ENCODE results near the gene EIF1B. TPM values are rescaled to one million over a fixed set of nuclear protein-coding genes. Genes with fewer than 3 reads are reported as not detected.

EIF1B gene
- total and polyA plus RNA-seq, 4 donors: 43.4 to 84.6 (median 50.8) TPM

DNA sequence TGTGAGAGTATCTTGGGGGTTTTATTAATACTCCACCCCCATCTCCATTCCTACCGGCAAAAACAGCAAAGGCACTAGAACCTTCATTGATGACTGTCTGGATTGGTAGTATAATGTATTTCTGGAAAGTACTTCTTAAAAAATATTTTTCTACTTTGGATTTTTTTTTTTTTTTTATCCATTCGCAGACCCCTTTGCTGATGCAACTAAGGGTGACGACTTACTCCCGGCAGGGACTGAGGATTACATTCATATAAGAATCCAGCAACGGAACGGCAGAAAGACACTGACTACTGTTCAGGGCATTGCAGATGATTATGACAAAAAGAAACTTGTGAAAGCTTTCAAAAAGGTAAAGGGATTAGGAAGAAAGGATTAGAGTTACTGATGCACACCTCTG, 1.2 kb downstream of the EIF1B start:
- peak overlapping the region; percentile 71 for H3K9ac ChIP-seq (ENCODE audit: insufficient read depth in 1 of 2, low read length in 2 of 2)
- peak overlapping the region; percentile 36 for H3K4me3 ChIP-seq
- peaks cover 4 to 34% (median 14%) of the 10 kb centered on the region in 4 donors for H3K36me3 ChIP-seq (ENCODE audit: control insufficient read depth in 4 of 4, insufficient read depth in 4 of 4, low read length in 4 of 4)
- TF ChIP-seq, protein P1, sequence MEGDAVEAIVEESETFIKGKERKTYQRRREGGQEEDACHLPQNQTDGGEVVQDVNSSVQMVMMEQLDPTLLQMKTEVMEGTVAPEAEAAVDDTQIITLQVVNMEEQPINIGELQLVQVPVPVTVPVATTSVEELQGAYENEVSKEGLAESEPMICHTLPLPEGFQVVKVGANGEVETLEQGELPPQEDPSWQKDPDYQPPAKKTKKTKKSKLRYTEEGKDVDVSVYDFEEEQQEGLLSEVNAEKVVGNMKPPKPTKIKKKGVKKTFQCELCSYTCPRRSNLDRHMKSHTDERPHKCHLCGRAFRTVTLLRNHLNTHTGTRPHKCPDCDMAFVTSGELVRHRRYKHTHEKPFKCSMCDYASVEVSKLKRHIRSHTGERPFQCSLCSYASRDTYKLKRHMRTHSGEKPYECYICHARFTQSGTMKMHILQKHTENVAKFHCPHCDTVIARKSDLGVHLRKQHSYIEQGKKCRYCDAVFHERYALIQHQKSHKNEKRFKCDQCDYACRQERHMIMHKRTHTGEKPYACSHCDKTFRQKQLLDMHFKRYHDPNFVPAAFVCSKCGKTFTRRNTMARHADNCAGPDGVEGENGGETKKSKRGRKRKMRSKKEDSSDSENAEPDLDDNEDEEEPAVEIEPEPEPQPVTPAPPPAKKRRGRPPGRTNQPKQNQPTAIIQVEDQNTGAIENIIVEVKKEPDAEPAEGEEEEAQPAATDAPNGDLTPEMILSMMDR (IDR thresholded peaks at IDR 0.05; ENCODE audit: control extremely low read depth, extremely low read depth): no peak
- ATAC-seq (ENCODE audit: insufficient read depth, low FRiP score): no peak
- peaks cover 3 to 26% (median 6%) of the 10 kb centered on the region in 5 donors for H3K4me1 ChIP-seq (ENCODE audit: control insufficient read depth in 5 of 5, insufficient read depth in 5 of 5, low read length in 5 of 5)
- no peaks in the 10 kb centered on the region for H3K9me3 ChIP-seq (ENCODE audit: control insufficient read depth in 4 of 4, insufficient read depth in 3 of 4, low read length in 3 of 4)
- 13 to 17% methylated on average over 6 of the region's 6 CpGs for WGBS, 2 donors
- no peaks in the 10 kb centered on the region for H3K27me3 ChIP-seq (ENCODE audit: control insufficient read depth in 3 of 3, insufficient read depth in 3 of 3, low read length in 2 of 3)
- peak overlapping the region in 1 of 2 donors; percentile 99 for H3K27ac ChIP-seq (ENCODE audit: low read depth in 1 of 2, low read length in 1 of 2)
- DNase-seq: peak; percentile 24 to 64 (median 50)

DNA sequence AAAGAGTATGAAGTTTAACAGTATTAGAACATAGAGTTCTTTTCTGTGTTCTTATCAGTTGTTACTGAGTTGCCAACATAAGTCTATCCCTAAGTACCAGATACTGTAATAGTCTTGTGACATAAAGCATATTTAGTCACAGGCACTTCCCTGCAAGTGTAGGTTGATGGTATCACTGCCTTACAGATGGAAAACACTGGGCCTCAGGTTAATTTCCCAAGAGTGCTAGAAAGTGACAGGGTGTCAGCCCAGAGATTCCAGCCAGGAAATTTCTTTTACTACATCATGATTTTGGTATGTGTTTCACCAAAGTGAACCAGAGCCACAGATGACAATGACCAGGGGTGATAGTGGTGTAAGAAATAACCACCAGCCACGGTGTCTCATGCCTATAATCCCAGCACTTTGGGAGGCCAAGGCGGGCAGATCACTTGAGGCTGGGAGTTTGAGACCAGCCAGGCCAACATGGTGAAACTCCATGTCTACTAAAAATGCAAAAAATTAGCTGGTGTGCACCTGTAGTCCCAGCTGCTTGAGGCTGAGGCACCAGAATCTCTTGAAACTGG, 3.2 kb downstream of the EIF1B start:
- peaks cover 4 to 34% (median 14%) of the 10 kb centered on the region in 4 donors for H3K36me3 ChIP-seq (ENCODE audit: control insufficient read depth in 4 of 4, insufficient read depth in 4 of 4, low read length in 4 of 4)
- peaks cover 3 to 26% (median 6%) of the 10 kb centered on the region in 5 donors for H3K4me1 ChIP-seq (ENCODE audit: control insufficient read depth in 5 of 5, insufficient read depth in 5 of 5, low read length in 5 of 5)
- 86 to 91% methylated on average over 2 of the region's 2 CpGs for WGBS, 2 donors

DNA sequence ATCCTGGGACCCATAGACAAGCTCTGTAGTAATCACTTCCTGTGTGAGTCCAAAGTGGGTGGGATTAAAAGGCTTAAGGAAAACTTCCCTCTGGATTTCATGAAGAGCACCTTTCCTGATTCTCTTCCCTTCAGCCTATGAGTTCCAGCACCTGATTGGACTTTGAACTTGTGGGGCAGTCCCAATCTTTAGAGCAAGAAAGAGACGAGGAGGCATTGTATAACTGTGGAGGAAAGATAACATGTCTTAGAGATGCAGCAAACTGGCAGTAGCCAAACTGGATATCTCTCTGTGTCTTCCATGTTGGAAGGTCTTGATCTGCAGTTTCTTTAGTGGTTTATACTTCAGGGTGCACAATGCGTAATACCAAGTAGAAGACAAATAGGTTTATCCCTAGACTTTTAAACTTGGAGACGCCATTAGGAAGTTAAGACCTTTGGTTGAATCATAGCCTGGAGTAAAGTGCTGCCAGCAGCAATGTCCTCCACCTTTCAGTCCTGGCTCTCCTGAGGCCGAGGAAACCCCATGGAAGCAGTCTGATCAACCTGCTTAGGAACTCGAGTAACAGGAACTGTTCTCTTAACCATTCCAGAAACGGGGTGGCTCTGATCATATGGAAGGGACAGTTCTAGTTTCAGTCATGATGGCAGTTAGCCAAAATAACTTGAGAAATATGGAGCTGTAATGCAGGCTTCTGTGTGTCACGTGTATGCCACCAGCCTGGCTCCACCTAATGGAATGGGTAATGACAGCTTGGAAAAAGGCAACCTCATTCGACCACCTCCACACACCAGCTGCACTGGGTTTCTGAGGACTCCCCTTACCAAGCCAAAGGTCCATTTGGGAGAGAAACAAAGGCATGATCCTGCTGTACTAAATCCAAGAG, 4.7 kb downstream of the EIF1B start:
- WGBS, 2 donors: 58 to 61% methylated on average over 8 of the region's 8 CpGs
- Histone ChIP-seq H3K4me3 (no peak overlapping the region), H3K9me3 (ENCODE audit: control insufficient read depth in 4 of 4, insufficient read depth in 3 of 4, low read length in 3 of 4) (no peaks in the 10 kb centered on the region), H3K27ac (ENCODE audit: low read depth in 1 of 2, low read length in 1 of 2) (peak overlapping the region; percentile 52 to 72), H3K4me1 (ENCODE audit: control insufficient read depth in 5 of 5, insufficient read depth in 5 of 5, low read length in 5 of 5) (peaks cover 0 to 22% (median 6%) of the 10 kb centered on the region in 5 donors), H3K9ac (ENCODE audit: insufficient read depth in 1 of 2, low read length in 2 of 2) (no peak overlapping the region), H3K36me3 (ENCODE audit: control insufficient read depth in 4 of 4, insufficient read depth in 4 of 4, low read length in 4 of 4) (peaks cover 4 to 34% (median 14%) of the 10 kb centered on the region in 4 donors), H3K27me3 (ENCODE audit: control insufficient read depth in 3 of 3, insufficient read depth in 3 of 3, low read length in 2 of 3) (no peaks in the 10 kb centered on the region)
- TF ChIP-seq, protein P1 (IDR thresholded peaks at IDR 0.05; ENCODE audit: control extremely low read depth, extremely low read depth): no peak
- DNase-seq: peak in 2 of 3 donors; percentile 25 to 49
- no peak for ATAC-seq (ENCODE audit: insufficient read depth, low FRiP score)

More for the DNA sequence above, 3.2 kb downstream of the EIF1B start:
- Histone ChIP-seq H3K9ac (ENCODE audit: insufficient read depth in 1 of 2, low read length in 2 of 2) (no peak overlapping the region), H3K27me3 (ENCODE audit: control insufficient read depth in 3 of 3, insufficient read depth in 3 of 3, low read length in 2 of 3) (no peaks in the 10 kb centered on the region), H3K27ac (ENCODE audit: low read depth in 1 of 2, low read length in 1 of 2) (peak overlapping the region in 1 of 2 donors; percentile 86), H3K4me3 (no peak overlapping the region), H3K9me3 (ENCODE audit: control insufficient read depth in 4 of 4, insufficient read depth in 3 of 4, low read length in 3 of 4) (no peaks in the 10 kb centered on the region)
- ATAC-seq (ENCODE audit: insufficient read depth, low FRiP score) (no peak), DNase-seq (no peak)
- TF ChIP-seq, protein P1 (IDR thresholded peaks at IDR 0.05; ENCODE audit: control extremely low read depth, extremely low read depth): no peak

All from lung (tissue), 12 donors.